ENCODE measurements around the gene PARD3.

DNA sequence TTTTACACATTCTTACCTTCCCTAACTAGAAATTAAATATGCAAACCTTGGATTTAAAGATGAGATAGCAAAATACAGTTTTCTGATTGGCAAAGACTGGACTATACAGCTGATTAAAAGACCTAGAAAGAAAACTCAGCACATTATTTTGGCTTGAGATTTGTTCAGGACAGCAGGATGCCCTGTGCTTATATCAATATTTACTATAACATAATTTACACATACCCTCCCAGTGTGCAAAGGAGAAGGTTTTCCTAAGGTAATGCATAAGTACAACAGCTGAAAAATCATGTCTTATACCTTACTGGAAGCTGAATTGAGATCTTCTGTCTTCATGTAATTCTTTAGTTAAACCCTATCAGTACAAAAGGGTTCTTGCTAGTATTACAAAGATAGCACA, 458.6 kb downstream of the PARD3 start:
- TF ChIP-seq, protein P1, sequence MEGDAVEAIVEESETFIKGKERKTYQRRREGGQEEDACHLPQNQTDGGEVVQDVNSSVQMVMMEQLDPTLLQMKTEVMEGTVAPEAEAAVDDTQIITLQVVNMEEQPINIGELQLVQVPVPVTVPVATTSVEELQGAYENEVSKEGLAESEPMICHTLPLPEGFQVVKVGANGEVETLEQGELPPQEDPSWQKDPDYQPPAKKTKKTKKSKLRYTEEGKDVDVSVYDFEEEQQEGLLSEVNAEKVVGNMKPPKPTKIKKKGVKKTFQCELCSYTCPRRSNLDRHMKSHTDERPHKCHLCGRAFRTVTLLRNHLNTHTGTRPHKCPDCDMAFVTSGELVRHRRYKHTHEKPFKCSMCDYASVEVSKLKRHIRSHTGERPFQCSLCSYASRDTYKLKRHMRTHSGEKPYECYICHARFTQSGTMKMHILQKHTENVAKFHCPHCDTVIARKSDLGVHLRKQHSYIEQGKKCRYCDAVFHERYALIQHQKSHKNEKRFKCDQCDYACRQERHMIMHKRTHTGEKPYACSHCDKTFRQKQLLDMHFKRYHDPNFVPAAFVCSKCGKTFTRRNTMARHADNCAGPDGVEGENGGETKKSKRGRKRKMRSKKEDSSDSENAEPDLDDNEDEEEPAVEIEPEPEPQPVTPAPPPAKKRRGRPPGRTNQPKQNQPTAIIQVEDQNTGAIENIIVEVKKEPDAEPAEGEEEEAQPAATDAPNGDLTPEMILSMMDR (IDR thresholded peaks at IDR 0.05), result no peak
- no peak for TF ChIP-seq POLR2A (IDR thresholded peaks at IDR 0.05)
